AG08396 (cell line): ENCODE measurements around the gene SDHB.

ENCODE experiments used
- DNase-seq: peaks from one replicate; pipeline ENCODE4 v3.0.0; 2012; ENCODE audit warnings: low spot score, mixed read lengths

SDHB gene

DNA sequence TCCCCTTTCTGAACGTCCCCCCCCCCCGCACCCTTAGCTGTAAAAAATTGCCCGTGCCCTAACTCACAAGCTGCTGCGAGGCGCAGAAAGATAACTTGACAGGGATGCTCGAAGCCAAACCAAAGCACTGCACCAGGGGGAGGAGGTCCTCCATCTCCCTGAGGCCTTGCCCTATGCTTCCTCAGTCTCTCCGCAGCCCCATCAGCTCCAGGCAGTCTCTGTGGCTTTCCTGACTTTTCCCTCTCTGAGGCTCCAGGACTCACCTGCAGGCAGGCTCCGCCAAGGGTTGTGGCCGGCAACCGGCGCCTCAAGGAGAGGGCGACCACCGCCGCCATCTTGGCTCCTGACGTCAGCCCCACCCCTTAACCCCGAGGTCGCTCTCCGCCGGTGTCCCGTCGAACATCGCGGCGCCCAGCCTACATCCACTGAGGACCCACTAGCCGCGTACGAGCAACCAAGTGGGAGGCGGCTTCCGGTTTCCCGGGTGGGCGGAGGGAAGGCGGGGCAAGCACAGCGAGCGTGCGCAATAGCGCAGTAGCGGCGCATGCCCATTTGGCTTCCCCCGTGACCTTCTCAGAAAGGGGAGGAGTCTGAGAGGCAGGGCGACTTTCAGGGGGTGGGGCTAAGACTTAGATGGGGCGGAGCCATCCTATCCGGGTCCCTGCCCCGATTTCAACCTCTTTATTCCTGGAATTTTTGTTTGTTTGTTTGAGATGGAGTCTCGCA lies at the start of gene SDHB:
Gene SDHB, minus strand, starts transcription at position 348 of the 726 bp plus-strand sequence. Its CDS starts 13 bp downstream, at position 335.
- DNase-seq = peak; percentile 98

DNA sequence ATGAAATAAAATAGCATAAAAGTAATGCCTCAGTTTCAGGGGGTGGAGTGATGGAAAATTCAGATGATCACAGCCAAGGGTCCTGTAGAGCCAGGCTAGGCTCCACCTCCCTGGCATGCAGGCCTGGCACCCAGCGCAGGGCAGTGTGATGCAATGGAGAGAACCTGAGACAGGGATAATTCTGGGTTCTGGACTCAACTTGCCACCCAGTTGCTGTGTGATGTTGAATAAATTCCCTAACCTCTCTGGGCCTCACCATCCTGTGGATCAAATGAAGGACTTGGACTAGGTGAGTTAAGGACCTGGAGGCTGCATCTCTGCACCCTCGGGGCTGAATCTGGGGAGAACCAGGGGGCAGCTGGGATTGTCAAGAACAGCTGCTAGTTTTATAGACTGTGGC lies 48.4 kb upstream of the SDHB start:
- DNase-seq = no peak

DNA sequence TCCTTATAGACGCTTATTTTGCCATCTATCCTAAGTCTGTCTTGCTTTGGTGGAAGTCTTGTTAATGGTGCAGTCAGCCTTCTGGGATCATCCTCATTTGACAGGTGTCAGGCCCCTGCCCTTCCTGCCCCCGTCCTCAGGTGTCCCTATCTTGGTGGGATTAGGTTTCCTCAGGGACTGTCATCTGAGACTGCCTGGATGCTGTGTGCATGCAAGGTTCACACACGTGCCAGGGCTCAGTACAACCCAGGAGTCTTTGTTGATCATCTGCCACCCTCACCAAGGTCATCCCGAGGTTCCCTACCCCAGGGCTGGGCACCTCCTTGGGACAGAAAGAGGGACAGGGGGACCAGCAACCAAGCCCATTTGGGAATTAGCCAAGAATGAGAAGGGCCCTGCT lies 47.4 kb upstream of the SDHB start:
- no peak for DNase-seq

DNA sequence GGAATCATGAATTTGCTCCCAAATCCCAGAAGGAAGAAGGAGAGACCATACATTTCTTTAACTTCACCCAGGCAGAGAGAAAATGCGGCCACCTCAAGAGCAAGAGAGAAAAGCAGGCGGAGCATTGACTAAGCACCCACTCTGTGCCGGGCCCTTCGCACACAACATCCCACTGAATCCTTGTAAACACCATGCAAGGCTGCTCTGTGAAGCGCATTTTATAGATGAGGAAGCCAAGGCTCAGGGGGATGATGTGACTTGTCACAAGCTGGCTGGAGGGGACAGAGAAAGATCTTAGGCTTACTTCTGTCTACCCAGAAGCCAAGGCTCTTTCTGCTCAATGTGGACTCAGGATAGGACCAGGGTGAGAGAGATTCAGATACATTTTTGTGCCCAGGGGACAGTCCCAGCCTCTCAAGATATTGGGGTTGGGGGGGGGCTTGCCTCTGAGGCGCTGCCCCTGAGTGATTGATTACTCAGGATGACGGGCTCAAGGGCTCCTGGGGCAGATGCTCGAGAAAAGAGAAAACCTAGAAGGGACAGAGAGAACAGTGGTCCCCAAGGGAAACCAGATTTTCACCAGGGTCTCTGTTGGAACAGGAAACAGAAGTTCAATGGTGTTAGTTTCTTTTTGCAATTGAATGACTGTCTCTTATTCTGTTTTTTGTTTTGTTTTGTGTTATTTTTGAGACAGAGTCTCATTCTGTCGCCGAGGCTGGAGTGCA lies 45.9 kb upstream of the SDHB start:
- DNase-seq = no peak

DNA sequence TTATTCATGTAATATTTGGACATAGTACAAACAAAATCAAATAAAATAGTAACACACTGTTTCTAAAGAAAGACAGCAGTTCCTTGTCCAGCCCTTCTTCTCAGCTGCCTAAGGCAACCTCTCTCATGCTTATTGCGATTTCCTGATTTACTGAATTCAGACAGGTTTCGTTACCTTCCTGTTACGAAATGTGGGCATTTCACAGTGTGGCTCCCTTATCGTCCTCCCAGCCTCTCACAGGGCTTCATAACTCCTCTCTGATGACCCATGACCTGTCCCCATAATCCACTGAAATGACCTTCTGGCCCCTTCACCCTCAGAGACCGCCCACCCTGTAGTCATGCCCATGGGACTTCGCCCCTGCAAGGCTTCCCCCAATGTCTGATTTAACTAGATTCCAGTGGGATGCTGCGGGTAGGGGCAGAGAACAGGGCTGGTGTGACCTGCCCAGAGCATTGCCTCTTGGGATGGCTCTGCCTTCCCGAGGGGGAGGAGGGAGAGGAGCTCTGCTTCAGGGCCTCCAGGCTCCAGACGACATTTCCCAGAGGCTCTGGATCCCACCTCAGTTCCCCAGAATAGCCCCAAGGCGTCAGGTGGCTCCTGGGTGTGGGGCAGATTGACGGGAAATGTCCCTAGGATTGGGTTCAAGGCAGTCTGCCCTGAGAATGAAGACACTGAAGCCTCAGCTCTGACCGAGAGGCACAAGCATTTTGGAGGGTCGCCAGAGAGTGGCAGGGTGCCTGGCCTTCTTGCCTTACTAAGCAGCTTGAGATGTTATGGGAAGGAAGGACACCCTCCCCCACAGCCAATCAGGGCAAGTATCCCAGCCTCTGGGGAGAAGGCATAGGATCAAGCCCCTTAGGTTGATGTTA lies 44.9 kb upstream of the SDHB start:
- no peak for DNase-seq

DNA sequence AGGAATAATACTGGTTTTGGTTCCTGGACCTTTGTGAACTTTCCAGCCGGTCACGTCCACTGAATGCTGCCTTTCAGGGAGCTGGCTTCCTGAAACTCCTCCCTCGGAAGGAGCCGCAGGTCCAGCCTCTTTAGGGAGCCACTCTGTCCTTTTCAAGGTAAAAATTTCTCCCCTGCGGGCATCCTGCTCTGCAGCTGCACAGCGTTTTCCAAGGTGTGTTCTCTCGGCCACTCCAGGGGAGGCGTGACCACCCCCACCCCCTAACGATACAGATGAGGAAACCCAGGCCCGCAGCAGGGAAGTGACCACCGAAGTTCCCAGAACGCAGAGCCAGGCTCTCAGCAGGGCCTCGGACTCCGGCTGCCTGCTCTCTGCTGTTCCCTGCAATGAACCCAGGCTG lies 44.0 kb upstream of the SDHB start:
- no peak for DNase-seq

DNA sequence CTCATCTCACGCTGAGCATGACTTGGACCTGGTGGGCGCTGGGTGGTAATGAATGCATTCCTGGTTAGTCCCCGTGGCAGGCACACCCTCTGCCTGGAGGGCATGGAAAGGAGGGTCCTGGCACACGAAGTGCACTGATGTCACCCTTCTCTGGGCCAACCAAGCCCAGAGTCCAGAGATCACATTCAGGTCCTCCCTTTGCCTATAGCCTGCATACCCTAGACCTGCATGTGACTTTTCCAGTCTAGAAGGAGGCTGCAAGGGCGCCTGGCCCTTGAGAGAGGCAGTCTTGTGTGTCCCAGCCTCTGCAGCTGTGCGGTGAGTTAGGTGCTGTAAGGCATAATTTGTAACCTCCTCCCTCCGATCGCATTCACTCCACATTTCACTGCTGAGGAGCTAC lies 43.3 kb upstream of the SDHB start:
- DNase-seq = no peak

DNA sequence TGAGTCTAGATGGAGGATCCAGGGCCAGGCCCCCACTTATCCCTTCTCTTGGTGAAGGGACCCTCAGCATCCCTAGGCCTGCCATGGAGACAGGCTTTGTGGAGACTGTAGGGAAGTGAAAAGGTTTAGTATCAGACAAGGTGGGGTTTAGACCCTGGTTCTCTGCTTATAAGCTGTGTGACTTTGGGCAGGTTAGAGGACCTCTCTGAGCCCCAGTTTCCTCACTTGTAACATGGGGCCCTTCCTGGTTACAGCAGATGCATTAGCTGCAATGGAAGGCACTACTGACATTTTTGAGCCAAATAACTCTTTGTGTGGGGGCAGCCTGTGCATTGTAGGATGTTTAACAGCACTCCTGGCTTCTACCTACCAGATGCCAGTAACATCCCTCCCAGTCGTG lies 42.8 kb upstream of the SDHB start:
- no peak for DNase-seq

DNA sequence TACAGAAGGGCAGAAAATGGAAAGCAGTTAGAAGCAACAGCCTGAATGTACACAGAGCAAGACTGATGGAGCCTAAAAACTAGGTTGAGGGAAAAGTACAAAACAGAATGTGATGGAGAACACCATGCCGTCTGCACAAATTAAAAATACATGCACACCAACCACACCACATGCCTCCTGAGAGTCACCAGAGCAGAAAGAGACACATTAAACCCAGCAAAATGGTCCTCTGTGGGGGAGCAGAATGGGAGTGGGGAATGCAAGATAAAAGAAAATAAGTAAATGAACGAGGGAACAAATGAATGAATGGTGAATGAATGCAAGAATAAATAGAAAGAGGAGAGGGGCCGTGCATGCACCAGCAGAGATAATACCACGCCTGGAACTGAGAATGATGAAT lies 41.3 kb upstream of the SDHB start:
- no peak for DNase-seq

DNA sequence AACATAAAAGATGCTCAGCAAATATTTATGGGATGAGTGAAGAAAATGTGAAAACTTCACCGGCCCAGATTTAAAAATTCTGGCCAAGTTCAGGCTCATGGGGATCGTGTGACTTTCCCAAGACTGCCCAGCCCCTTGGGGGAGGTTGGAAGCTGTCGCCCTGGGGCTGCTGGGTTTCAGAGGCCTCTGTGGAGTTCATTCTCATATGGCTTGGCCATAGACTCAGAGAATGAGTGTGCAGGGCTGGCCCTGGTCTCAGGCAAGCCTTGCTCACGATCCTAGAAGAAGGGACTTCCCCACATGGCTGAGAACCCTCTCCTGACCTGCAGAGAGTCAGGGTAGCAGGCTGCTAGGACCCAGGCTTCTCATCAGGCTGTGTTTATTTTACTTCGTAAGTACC lies 40.8 kb upstream of the SDHB start:
- DNase-seq = no peak

DNA sequence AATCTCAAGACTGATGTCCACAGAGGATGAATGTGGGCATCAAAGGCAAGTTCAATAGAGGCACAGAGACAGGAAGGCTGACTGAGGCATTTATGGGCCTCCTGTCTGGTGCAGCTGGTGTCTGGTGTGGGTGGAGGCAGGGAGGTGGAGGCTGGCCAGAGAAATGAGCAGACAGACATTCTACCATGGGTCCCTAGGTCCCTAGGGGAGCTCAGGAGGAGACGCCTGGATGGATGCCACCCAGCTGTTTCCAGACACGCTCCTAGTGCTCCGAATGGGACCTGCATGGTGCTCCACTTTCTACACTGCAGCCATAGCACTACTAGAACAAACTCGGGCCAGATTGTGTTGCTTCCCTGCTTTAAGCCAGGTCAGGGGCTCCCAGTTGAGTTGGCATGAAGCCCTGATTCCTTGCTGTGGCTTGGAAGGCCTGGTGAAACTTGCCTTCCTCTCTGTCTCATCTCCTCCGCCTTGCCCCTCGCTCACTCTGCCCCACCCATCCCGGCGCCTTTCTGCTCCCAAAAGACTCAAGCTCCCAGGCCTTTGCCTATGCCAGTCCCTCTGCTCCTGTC lies 40.1 kb upstream of the SDHB start:
- no peak for DNase-seq

DNA sequence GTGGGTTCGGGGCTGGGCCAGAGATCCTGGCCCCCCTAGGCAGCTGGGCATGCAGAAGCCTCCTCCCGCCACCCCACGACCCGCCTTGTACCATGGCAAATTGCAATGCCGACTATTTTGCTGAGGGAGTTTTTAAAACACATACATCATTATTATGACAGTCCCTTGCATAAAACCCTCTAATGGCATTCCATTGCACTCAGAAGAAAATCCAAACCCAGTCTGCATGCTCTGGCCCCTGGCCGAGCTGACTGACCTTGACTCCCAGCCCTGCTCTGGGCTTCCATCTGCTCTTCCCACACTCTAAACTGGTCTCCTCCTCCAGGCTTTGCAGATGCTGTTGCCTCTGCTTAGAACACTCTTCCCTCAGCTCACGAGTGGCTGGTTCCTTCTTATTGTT lies 37.4 kb upstream of the SDHB start:
- DNase-seq = no peak

DNA sequence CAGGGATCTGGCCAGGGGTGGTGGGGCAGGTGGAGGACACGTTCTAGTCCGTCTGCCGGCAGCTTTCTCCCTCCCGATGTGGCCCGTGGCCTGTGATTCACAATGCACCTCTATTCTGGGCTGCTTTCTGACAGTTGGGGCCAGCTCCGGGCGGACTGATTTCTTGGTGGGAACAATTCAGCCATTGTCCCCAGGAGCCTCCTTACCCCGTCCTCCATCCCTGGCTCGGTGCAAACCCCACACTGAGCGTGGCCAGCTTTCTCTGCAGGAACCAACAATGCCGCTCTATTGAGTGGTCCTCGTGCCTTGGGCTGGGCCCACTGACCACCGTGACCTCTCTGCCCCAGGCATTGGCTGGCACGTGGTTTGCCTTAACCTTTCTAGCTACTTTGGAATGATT lies 35.7 kb upstream of the SDHB start:
- DNase-seq = no peak

DNA sequence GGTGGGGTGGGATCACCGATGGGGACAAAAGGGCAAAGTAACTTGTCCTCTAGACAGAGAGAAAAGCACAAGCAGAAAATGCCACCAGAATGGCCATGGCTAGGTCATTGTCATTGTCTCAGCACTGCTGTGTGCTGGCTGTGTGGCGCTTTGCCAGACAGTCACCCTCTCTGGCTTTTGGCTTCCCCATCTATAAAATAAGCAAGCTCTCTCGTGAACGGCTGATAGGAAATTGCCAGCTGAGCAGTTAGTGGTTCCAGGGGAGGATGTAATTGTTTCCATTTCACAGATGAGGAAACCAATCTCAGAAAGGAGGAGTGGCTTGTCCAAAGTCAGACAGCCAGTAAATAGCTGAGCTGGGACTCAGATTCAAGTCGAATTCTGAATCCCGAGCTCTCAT lies 32.9 kb upstream of the SDHB start:
- no peak for DNase-seq

DNA sequence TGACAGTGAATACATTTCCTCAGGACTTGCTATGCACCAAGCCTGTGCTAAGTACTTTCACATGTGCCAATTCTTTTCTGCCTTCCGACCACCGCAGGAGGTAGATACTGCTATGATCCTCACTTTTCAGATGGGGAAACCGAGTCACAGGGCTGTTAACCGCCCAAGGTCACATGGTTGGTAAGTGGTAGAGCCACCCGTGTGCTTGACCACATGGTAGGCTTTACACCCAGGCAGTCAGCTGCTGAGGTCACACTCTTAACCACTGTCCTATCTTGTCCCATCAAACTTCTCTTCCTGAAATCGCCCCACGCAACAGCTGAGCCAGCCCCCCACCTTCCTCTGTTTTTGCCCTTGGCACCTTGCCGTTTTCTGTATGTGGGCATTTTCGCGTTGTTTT lies 31.0 kb upstream of the SDHB start:
- no peak for DNase-seq

DNA sequence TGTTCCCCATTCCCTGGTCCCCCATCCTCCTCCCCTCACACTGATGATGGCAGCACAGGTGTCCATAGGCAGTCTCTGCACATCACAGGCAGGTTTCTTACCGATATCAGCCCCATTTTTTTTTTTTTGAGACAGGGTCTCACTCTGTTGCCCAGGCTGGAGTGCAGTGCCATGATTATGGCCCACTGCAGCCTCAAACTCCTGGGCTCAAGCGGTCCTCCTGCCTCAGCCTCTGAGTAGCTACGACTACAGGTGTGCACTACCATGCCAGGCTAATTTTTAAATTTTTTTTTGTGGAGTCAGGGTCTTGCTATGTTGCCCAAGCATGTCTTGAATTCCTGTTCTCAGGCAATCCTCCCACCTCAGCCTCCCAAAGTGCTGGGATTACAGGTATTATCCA lies 28.9 kb upstream of the SDHB start:
- DNase-seq = no peak

DNA sequence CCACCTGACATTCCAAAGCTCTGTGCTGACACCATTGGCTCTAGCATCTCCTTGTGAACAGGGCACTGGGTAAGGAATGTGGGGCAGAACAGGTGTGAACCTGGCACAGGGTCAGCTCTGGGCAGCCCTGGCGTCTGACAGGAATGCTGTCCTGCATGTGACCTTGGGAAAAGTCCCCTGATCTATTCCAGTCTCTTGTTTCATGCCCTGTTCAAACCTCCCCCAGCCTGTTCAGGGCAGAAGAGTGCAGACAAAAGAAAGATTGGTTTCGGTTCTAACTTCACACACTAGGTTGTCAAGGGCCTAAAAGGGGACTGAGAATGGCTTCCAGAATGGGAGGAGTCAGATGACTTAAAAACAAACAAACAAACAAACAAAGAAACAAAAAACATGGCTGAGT lies 27.6 kb upstream of the SDHB start:
- no peak for DNase-seq

DNA sequence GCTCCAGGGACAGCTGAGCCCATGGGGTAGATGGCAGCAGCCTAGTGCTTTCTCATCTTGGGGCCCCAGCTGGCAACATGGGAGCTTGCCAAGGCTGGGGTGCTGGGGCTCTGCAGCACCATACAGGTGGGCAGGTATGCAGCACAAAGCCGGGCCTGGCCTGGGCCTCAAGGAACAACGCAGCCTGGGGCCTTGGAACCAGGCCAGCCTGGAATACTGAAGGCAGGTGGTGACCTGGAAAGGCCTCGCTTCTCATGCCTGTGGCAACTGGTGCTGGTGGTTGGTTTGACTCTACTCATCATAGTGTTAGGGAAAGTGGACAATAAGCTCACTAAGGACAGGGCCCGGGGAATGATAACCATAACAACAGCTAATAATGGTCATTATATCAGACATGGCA lies 27.0 kb upstream of the SDHB start:
- no peak for DNase-seq

DNA sequence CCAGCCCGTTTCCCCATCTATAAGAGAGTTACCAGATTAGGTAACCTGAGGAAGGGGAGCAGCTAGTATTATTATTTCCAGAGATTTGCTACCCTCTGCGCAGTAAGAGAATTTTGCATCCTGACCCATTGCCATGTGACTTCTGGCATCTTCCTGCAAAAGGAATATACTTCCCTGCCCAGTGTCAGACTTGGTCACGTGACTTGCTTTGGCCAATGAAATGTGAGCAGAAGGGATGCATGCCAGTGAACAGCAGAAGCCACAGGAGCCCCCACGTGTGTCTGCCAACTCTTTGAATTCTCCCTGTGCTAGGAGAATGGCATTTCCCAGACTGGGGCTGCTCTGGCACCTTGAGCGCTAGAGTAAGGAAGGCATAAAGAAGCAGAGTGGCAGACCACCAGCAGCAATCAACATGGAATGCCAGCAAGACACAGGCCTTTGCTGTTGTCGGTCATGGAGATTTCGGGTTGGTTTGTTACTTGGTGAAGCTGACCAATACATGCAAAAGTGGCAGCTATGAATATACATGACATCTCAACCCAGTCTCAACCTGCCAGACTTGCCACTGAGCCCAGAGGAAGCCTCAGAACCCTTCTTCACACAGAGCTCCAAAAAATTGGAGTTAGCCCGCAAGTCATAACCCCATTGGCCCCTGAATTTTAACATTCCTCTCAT lies 26.4 kb upstream of the SDHB start:
- no peak for DNase-seq

DNA sequence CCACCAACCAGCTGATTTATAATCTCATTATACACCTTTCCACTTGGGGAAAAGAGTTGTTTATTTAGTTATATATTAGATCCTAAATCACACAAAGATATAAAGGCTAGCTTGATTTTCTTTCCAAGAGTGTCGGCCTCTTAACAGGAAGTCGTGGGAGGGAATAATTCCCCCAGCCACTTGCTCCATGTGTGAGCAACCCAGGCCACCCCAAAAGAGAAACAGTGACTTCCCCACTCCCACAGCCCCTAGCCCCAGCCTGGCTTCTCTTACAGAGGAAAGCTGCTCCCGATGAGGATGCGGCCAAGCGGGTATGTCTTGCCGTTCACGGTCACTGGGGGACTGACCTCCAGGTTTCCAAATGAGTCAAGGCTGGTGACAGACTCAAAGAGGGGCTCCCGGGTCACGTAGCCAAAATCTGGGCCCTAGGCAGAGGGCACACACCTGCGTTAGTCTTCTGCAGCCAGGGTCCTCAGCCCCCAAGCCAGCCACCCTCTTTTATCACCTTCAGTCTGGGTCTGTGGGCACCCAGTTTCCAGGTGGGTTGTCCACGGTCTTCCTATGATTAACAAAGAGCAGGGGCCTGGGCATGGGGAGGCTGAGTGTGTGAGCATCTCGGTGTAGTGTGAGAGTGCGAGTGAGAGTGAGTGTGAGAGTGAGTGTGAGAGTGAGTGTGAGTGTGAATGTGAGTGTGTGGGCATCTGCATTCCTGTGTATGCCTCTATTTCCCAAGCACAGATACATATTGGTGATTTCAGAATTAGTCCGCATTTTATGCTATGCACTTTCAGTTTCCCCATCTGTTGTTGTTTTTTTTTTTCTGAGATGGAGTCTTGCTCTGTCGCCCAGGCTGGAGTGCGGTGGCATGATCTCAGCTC lies 25.4 kb upstream of the SDHB start:
- DNase-seq = no peak
